Ishikawa (cell line): ENCODE data around the gene ZBTB11.

ENCODE experiments used
- CREB1 ChIP-seq: IDR thresholded peaks from 2 replicates; pipeline ENCODE4 v1.6.1; 2012; ENCODE audit warnings: low read depth
- EGR1 ChIP-seq: IDR thresholded peaks from 2 replicates; pipeline ENCODE4 v1.6.1; 2012
- MAX ChIP-seq: IDR thresholded peaks from 2 replicates; pipeline ENCODE4 v1.6.1; 2012
- RAD21 ChIP-seq: IDR thresholded peaks from 2 replicates; pipeline ENCODE4 v1.6.1; 2012; ENCODE audit warnings: low read depth
- TAF1 ChIP-seq: IDR thresholded peaks from 2 replicates; pipeline ENCODE4 v1.6.1; 2012; ENCODE audit warnings: low read depth, mild to moderate bottlenecking
- TEAD4 ChIP-seq: IDR thresholded peaks from 2 replicates; pipeline ENCODE4 v1.6.1; 2012
- YY1 ChIP-seq: IDR thresholded peaks from 2 replicates; pipeline ENCODE4 v1.6.1; 2012; ENCODE audit warnings: low read depth
- TF ChIP-seq, protein P1 (sequence below): IDR thresholded peaks from 2 replicates; pipeline ENCODE4 v1.6.1; 2012; ENCODE audit warnings: low read depth, mild to moderate bottlenecking
- TF ChIP-seq, protein P2 (sequence below): IDR thresholded peaks from 2 replicates; pipeline ENCODE4 v1.6.1; 2012

DNA sequence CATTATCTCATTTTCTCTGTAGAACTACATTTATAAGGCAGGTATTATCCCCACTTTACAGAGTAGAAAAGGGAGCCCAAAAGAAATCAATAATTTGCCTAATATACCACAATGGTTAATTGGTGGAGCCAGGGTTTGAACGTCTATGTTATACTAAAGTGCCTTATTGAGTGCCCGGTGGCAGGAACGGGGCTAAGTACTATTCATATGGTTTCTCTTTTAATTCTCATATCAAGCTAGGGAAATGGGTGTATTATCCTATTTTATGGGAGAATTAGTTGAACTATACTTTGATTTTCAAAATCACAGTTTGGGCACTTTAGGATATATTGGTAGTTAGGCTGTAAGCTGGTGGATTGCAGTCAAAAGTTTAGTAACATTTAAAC lies 49.0 kb upstream of the ZBTB11 start:
- TF ChIP-seq MAX (no peak), RAD21 (no peak), EGR1 (no peak), YY1 (no peak), CREB1 (no peak), TAF1 (no peak), TEAD4 (no peak)
- TF ChIP-seq, protein P1, sequence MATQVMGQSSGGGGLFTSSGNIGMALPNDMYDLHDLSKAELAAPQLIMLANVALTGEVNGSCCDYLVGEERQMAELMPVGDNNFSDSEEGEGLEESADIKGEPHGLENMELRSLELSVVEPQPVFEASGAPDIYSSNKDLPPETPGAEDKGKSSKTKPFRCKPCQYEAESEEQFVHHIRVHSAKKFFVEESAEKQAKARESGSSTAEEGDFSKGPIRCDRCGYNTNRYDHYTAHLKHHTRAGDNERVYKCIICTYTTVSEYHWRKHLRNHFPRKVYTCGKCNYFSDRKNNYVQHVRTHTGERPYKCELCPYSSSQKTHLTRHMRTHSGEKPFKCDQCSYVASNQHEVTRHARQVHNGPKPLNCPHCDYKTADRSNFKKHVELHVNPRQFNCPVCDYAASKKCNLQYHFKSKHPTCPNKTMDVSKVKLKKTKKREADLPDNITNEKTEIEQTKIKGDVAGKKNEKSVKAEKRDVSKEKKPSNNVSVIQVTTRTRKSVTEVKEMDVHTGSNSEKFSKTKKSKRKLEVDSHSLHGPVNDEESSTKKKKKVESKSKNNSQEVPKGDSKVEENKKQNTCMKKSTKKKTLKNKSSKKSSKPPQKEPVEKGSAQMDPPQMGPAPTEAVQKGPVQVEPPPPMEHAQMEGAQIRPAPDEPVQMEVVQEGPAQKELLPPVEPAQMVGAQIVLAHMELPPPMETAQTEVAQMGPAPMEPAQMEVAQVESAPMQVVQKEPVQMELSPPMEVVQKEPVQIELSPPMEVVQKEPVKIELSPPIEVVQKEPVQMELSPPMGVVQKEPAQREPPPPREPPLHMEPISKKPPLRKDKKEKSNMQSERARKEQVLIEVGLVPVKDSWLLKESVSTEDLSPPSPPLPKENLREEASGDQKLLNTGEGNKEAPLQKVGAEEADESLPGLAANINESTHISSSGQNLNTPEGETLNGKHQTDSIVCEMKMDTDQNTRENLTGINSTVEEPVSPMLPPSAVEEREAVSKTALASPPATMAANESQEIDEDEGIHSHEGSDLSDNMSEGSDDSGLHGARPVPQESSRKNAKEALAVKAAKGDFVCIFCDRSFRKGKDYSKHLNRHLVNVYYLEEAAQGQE, result no peak
- TF ChIP-seq, protein P2, sequence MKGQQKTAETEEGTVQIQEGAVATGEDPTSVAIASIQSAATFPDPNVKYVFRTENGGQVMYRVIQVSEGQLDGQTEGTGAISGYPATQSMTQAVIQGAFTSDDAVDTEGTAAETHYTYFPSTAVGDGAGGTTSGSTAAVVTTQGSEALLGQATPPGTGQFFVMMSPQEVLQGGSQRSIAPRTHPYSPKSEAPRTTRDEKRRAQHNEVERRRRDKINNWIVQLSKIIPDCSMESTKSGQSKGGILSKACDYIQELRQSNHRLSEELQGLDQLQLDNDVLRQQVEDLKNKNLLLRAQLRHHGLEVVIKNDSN, result no peak
